8988T (cell line): ENCODE measurements around the gene EPN3.

Experiments used
- DNase-seq: peaks from one replicate; pipeline ENCODE4 v3.0.0; 2011

EPN3 gene

DNA sequence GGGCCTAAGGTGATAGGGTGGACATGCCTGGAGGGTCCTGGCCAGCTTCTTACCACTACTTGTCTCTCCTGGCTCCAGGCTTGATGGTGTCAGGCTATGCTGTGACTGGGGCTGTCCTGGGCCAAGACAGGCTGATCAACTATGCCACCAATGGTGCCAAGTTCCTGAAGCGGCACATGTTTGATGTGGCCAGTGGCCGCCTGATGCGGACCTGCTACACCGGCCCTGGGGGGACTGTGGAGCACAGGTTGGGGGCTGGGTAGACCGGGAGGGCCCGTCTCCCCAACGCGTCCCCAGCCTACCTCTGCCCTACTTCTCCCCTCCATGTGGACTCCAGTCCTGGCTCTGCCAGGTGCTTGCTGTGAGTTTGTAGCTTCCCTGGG is 18.9 kb downstream of the EPN3 start:
- DNase-seq = no peak

GRCh38 chr17:50551884-50552283 is 19.3 kb downstream of the EPN3 start:
- DNase-seq = no peak

GRCh38 chr17:50554201-50554600 is 21.7 kb downstream of the EPN3 start:
- no peak for DNase-seq

- no peak for DNase-seq
Observed at GRCh38 chr17:50556803-50557202, 24.3 kb downstream of the EPN3 start.

GRCh38 chr17:50557630-50558029 is 25.1 kb downstream of the EPN3 start:
- no peak for DNase-seq

GRCh38 chr17:50558091-50558490 is 25.6 kb downstream of the EPN3 start:
- DNase-seq = no peak

DNA sequence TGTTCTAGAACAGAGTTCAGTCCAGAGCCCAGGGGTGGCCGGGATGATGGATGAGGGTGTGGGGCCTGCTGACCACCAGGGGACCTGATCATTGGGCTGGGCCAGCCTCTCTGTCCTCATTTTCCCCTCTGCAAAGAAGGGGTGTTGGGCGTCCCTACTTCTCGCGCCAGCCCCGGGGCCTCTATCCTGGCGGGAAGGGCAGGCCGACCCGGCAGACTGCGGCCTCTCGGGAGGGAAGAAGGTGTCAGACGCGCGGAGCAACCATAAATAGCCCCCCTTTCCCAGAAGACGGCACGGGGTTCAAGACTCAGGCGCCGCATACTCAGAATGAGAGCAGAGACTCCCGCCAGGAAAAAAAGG is 26.0 kb downstream of the EPN3 start:
- DNase-seq = no peak

- no peak for DNase-seq
Observed at GRCh38 chr17:50558941-50559614, 26.5 kb downstream of the EPN3 start.

GRCh38 chr17:50559674-50560184 is 27.2 kb downstream of the EPN3 start:
- peak; percentile 95 for DNase-seq

DNA sequence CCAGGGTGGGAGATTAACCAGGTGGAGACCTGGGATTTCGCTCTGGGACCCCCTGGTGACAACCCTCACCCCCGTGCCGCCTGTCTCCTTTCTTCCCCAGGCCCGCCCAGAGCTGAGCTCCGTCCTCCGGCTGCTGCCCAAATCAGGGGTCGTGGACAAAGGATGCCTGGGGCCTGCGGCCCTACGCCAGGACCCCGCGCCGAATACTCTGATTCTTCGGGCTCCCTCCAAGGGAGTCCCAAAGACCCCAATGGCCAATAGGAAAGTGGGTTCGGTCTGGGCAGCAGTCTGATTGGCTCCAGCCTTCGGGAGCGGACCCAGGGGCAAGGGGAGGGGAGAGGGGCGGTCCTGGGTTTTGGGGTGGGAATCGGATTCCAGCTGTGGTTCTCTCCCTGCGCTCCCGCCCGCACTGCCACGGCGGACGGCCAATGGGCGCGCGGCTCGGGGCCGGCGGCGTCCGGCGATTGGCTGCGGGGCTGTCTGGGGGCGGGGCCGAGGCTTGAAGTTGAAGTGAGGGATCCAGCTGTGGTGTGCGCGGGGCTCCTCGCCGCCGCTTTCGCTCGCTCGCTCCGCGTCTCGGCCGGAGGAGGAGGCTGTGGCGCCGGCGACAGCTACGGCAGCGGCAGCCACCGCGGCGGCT is 27.8 kb downstream of the EPN3 start, which contains the start of gene CACNA1G:
TSS of gene CACNA1G (plus strand) at position 531 of the 640 bp plus-strand sequence. CDS start 745 bp downstream, outside the sequence.
- peak; percentile 100 for DNase-seq

DNA sequence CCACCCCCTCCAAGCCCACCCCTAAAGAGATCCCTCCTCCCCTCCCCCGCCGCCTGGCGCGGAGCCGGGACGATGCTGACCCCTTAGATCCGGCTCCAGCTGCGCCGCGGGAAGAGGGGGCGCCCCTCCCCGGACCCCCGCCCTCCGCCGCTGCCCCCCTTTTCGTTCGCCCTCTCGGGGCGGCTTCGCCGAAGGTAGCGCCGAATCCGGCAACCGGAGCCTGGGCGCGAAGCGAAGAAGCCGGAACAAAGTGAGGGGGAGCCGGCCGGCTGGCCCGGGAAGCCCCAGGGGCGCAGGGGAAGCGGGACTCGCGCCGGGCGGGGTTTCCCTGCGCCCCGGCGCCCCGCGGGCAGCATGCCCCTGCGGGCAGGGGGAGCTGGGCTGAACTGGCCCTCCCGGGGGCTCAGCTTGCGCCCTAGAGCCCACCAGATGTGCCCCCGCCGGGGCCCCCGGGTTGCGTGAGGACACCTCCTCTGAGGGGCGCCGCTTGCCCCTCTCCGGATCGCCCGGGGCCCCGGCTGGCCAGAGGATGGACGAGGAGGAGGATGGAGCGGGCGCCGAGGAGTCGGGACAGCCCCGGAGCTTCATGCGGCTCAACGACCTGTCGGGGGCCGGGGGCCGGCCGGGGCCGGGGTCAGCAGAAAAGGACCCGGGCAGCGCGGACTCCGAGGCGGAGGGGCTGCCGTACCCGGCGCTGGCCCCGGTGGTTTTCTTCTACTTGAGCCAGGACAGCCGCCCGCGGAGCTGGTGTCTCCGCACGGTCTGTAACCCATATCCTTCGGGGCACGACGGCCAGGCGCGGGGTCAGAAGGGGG is 28.6 kb downstream of the EPN3 start:
- no peak for DNase-seq

- DNase-seq = no peak
Observed at GRCh38 chr17:50561746-50562141, 29.2 kb downstream of the EPN3 start.

- no peak for DNase-seq
Observed at GRCh38 chr17:50562242-50563091, 29.9 kb downstream of the EPN3 start.

- DNase-seq = no peak
Observed at GRCh38 chr17:50563092-50563511, 30.6 kb downstream of the EPN3 start.

DNA sequence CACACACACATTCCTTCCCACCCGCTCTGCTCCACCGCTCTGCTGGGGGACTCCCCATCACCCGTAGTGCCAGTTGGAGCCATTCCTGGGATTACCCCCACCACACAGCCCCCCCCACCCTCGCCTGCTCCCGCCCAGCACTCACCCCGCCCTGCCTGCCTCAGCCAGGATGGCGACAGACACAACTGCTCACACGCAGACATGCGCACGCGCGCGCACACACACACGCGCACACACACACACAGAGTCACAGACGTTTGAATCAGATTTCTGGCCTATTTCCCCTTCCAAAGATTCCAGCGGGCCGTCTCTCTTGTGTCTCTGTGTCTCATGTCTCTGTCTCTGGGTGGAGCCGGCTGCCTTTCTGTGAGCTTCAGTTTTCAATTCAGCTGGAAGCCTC is 32.4 kb downstream of the EPN3 start:
- DNase-seq = no peak

GRCh38 chr17:50565402-50566350 is 33.1 kb downstream of the EPN3 start:
- DNase-seq = no peak

GRCh38 chr17:50566886-50567285 is 34.4 kb downstream of the EPN3 start:
- no peak for DNase-seq

GRCh38 chr17:50568659-50569058 is 36.1 kb downstream of the EPN3 start:
- DNase-seq = no peak

DNA sequence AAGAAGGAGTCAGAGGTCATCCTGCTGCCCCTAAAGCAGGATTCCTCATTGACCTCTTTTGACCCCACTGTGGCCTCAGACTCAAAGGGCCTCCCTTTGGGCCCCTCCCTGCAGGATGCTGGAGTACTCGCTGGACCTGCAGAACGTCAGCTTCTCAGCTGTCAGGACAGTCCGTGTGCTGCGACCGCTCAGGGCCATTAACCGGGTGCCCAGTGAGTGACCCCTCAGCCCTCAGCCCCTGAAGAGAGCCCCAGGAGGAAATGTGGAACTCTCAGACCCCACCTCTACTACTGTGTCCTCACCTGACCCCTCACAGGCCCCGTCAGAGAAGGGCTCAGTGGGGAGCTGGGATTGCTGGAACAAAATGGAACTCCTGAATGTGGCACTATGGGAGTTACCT is 37.1 kb downstream of the EPN3 start:
- DNase-seq = no peak

DNA sequence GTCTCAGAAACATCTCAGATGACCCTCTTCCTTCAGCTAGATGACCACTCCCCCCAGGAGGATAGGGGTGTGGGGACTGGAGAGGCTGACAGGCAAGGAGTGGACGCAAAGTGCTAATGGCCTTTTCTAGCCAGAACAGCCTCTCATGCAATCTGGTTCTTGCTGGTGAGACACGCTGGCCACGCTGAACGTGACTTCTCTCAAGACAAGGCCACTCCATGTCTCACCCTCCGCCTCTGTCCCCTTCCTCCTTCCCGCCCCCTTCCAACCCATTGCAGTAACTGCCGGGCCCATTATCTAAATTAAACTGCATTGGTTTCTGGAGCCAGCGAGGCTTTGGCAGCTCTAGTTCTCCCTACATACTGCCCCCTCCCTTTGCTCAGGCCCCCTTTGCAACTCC is 37.5 kb downstream of the EPN3 start:
- no peak for DNase-seq

DNA sequence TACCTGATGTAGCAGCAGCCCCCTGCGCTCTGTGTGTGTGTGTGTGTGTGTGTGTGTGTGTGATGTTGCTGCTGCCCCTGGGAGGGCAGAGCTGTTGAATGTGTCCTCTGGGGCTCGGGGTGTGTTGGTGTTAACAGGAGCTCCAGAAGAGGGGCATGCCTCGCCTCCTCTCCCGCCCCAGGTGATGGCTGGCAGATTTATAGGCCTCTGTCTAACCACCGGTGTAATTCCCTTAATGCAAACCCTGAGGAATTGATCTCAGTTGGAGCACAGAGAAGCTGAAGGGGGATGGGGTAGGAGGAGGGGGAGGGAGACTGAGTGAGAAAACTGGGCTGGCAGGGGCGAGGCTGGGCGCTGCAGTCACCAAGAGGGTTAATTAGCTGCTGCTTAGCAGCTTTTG is 38.0 kb downstream of the EPN3 start:
- no peak for DNase-seq

GRCh38 chr17:50571681-50572080 is 39.1 kb downstream of the EPN3 start:
- no peak for DNase-seq
